ENCODE data around the gene PPARGC1A. TPM values are rescaled to one million over a fixed set of nuclear protein-coding genes. Genes with fewer than 3 reads are reported as not detected.

Gene PPARGC1A
- total RNA-seq, 1 donor from 2014 or later, result 13.4 TPM

- Mint-ChIP-seq H3K4me3 (ENCODE audit: unreplicated experiment) (no peak overlapping the region), H3K36me3 (ENCODE audit: unreplicated experiment) (no peaks in the 10 kb centered on the region), H3K27ac (ENCODE audit: unreplicated experiment) (no peak overlapping the region), H3K4me1 (ENCODE audit: low read depth, unreplicated experiment) (peaks cover 7% of the 10 kb centered on the region), H3K27me3 (ENCODE audit: unreplicated experiment) (no peaks in the 10 kb centered on the region), H3K9me3 (ENCODE audit: unreplicated experiment) (peaks cover 1% of the 10 kb centered on the region)
- no peak for DNase-seq
- no peak for TF ChIP-seq CTCF (IDR thresholded peaks at IDR 0.05; ENCODE audit: partially characterized antibody, unreplicated experiment)
Observed at GRCh38 chr4:23922013-23922412, 32.2 kb upstream of the PPARGC1A start.

- DNase-seq, result no peak
- Mint-ChIP-seq H3K4me3 (ENCODE audit: unreplicated experiment) (no peak overlapping the region), H3K27me3 (ENCODE audit: unreplicated experiment) (no peaks in the 10 kb centered on the region), H3K4me1 (ENCODE audit: low read depth, unreplicated experiment) (peaks cover 6% of the 10 kb centered on the region), H3K36me3 (ENCODE audit: unreplicated experiment) (no peaks in the 10 kb centered on the region), H3K27ac (ENCODE audit: unreplicated experiment) (no peak overlapping the region), H3K9me3 (ENCODE audit: unreplicated experiment) (peaks cover 1% of the 10 kb centered on the region)
- TF ChIP-seq CTCF (IDR thresholded peaks at IDR 0.05; ENCODE audit: partially characterized antibody, unreplicated experiment), result no peak
Observed at GRCh38 chr4:23921447-23921845, 31.6 kb upstream of the PPARGC1A start.

GRCh38 chr4:23920716-23921446 is 31.0 kb upstream of the PPARGC1A start:
- no peak overlapping the region for H3K4me3 Mint-ChIP-seq (ENCODE audit: unreplicated experiment)
- H3K9me3 Mint-ChIP-seq (ENCODE audit: unreplicated experiment), result peaks cover 1% of the 10 kb centered on the region
- H3K27ac Mint-ChIP-seq (ENCODE audit: unreplicated experiment), result no peak overlapping the region
- H3K36me3 Mint-ChIP-seq (ENCODE audit: unreplicated experiment), result no peaks in the 10 kb centered on the region
- H3K27me3 Mint-ChIP-seq (ENCODE audit: unreplicated experiment), result no peaks in the 10 kb centered on the region
- no peak for TF ChIP-seq CTCF (IDR thresholded peaks at IDR 0.05; ENCODE audit: partially characterized antibody, unreplicated experiment)
- peaks cover under 1% of the 10 kb centered on the region for H3K4me1 Mint-ChIP-seq (ENCODE audit: low read depth, unreplicated experiment)
- DNase-seq, result no peak

- H3K4me3 Mint-ChIP-seq (ENCODE audit: unreplicated experiment), result no peak overlapping the region
- H3K9me3 Mint-ChIP-seq (ENCODE audit: unreplicated experiment), result peaks cover 1% of the 10 kb centered on the region
- H3K4me1 Mint-ChIP-seq (ENCODE audit: low read depth, unreplicated experiment), result no peaks in the 10 kb centered on the region
- DNase-seq, result no peak
- no peaks in the 10 kb centered on the region for H3K36me3 Mint-ChIP-seq (ENCODE audit: unreplicated experiment)
- no peaks in the 10 kb centered on the region for H3K27me3 Mint-ChIP-seq (ENCODE audit: unreplicated experiment)
- TF ChIP-seq CTCF (IDR thresholded peaks at IDR 0.05; ENCODE audit: partially characterized antibody, unreplicated experiment), result no peak
- H3K27ac Mint-ChIP-seq (ENCODE audit: unreplicated experiment), result no peak overlapping the region
Observed at GRCh38 chr4:23920296-23920695, 30.4 kb upstream of the PPARGC1A start.

- no peak for TF ChIP-seq CTCF (IDR thresholded peaks at IDR 0.05; ENCODE audit: partially characterized antibody, unreplicated experiment)
- Mint-ChIP-seq H3K4me3 (ENCODE audit: unreplicated experiment) (no peak overlapping the region), H3K27ac (ENCODE audit: unreplicated experiment) (no peak overlapping the region), H3K36me3 (ENCODE audit: unreplicated experiment) (no peaks in the 10 kb centered on the region), H3K27me3 (ENCODE audit: unreplicated experiment) (no peaks in the 10 kb centered on the region), H3K9me3 (ENCODE audit: unreplicated experiment) (no peaks in the 10 kb centered on the region), H3K4me1 (ENCODE audit: low read depth, unreplicated experiment) (no peaks in the 10 kb centered on the region)
- DNase-seq, result no peak
Observed at GRCh38 chr4:23916282-23916681, 26.4 kb upstream of the PPARGC1A start.
